Tibial artery (tissue), 4 donors: ENCODE data around the gene YWHAE.

Experiments used
- DNase-seq, 2 donors: peaks; one replicate each; pipeline ENCODE4 v3.0.0-alpha.2; 2019
- H3K27ac ChIP-seq, 2 donors: fragments of 200-600 bp; sonication (generic) in 1 of 2; 1 replicate in 1 of 2; 2 replicates in 1 of 2; pipeline ENCODE4 v1.5.1; 2018 to 2019; ENCODE audit warnings: mild to moderate bottlenecking in 1 of 2
- H3K27me3 ChIP-seq, 2 donors: fragments of 200-600 bp; sonication (generic) in 1 of 2; one replicate each; pipeline versions ENCODE4 v1.5.1 to v1.6.0; 2016 to 2019
- H3K36me3 ChIP-seq, 3 donors: fragments of 200-600 bp; sonication (generic) in 2 of 3; one replicate each; pipeline ENCODE4 v1.5.1; 2016 to 2019; ENCODE audit warnings: mild to moderate bottlenecking in 2 of 3
- H3K4me1 ChIP-seq, 4 donors: fragments of 200-600 bp; sonication (generic) in 2 of 4; 1 replicate in 3 of 4; 2 replicates in 1 of 4; pipeline ENCODE4 v1.5.1; 2016 to 2019
- H3K4me3 ChIP-seq, 2 donors: fragments of 200-600 bp; sonication (generic) in 1 of 2; 1 replicate in 1 of 2; 2 replicates in 1 of 2; pipeline ENCODE4 v1.5.1; 2018 to 2019; ENCODE audit warnings: mild to moderate bottlenecking in 2 of 2
- H3K9me3 ChIP-seq, 3 donors: fragments of 200-600 bp; sonication (generic) in 1 of 3; one replicate each; pipeline ENCODE4 v1.5.1; 2016 to 2019
- intact Hi-C: fragments of 100-400 bp; cut with DNase I; formaldehyde crosslinking; loops from one replicate; pipeline ENCODE4 v1.15.0; 2023; ENCODE audit warnings: low total_unique reads
- TF ChIP-seq, protein P1 (sequence below), 2 experiments: fragments of 200-600 bp in 1 of 2; fragments of 450-650 bp in 1 of 2; IDR thresholded peaks; one replicate each; pipeline ENCODE4 v1.5.1; 2017 to 2019; ENCODE audit warnings: antibody characterized with exemption in 2 of 2, mild to moderate bottlenecking in 1 of 2, moderate library complexity in 1 of 2

Gene YWHAE

DNA sequence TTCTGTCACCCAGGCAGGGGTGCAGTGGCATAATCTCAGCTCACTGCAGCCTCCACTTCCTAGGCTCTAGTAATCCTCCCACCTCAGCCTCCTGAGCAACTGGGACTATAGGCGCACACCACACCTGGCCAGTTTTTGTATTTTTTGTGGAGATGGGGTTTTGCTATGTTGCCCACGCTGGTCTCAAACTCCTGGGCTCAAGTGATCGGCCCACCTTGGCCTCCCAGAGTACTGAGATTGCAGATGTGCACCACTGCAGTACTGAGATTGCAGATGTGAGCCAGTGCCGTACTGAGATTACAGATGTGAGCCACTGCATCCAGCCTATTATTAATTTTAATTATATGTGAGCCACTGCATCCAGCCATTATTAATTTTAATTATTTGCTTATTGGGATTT, 42.2 kb upstream of the YWHAE start:
- TF ChIP-seq, protein P1, sequence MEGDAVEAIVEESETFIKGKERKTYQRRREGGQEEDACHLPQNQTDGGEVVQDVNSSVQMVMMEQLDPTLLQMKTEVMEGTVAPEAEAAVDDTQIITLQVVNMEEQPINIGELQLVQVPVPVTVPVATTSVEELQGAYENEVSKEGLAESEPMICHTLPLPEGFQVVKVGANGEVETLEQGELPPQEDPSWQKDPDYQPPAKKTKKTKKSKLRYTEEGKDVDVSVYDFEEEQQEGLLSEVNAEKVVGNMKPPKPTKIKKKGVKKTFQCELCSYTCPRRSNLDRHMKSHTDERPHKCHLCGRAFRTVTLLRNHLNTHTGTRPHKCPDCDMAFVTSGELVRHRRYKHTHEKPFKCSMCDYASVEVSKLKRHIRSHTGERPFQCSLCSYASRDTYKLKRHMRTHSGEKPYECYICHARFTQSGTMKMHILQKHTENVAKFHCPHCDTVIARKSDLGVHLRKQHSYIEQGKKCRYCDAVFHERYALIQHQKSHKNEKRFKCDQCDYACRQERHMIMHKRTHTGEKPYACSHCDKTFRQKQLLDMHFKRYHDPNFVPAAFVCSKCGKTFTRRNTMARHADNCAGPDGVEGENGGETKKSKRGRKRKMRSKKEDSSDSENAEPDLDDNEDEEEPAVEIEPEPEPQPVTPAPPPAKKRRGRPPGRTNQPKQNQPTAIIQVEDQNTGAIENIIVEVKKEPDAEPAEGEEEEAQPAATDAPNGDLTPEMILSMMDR (IDR thresholded peaks at IDR 0.05), result no peak
- no peaks in the 10 kb centered on the region for H3K9me3 ChIP-seq
- no peak overlapping the region for H3K4me3 ChIP-seq
- H3K27me3 ChIP-seq, result no peaks in the 10 kb centered on the region
- no peak for DNase-seq
- no peak overlapping the region for H3K27ac ChIP-seq
- peaks cover 0 to 6% (median 2%) of the 10 kb centered on the region in 3 donors for H3K36me3 ChIP-seq
- intact Hi-C loops, result loop anchor here (10.0 kb wide), 1 partner anchor 77 kb away; no protein-coding TSS in a partner anchor
- peaks cover 0 to 42% (median 16%) of the 10 kb centered on the region in 4 donors for H3K4me1 ChIP-seq

DNA sequence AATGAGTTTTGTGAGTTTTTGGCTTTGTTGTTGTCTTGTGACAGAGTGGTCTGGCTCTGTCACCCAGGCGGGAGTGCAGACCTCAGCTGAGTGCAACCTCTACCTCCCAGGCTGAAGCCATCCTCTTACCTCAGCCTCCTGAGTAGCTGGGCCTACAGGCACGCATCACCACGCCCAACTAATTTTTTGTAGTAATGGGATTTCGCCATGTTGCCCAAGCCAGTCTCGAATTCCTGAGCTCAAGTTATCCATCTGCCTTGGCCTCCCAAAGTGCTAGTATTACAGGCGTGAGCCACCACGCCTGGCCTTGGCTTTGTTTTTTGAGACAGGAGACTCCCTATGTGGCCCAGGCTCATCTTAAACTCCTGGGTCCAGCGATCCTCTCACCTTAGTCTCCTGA, 40.9 kb upstream of the YWHAE start:
- H3K27me3 ChIP-seq, result no peaks in the 10 kb centered on the region
- no peak overlapping the region for H3K4me3 ChIP-seq
- peaks cover 0 to 34% (median 11%) of the 10 kb centered on the region in 4 donors for H3K4me1 ChIP-seq
- no peak for DNase-seq
- intact Hi-C loops, result loop anchor here (10.0 kb wide), 1 partner anchor 76 kb away; no protein-coding TSS in a partner anchor
- H3K9me3 ChIP-seq, result no peaks in the 10 kb centered on the region
- TF ChIP-seq, protein P1 (IDR thresholded peaks at IDR 0.05), result no peak
- no peak overlapping the region for H3K27ac ChIP-seq
- peaks cover 8 to 16% (median 14%) of the 10 kb centered on the region in 3 donors for H3K36me3 ChIP-seq

DNA sequence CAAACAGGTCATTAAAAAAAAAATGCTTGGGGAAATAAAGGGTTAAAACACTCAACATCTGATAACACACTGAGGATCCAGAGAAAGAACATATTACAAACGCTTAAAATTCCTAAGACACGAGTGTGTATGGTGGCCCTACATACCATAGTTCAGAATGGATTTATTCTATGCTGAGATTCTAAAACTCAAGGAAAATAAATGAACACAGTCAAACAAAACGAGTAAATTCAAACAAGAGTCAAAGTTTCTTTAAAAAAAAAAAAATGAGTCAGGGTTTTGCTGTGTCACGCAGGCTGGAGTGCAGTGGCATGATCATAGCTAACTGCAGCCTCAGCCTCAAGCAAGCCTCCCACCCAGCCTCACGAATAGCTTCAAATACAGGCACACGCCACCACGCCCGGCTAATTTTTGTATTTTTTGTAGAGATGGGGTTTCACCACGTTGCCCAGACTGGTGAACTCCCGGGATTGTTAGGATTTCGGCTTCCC, 38.6 kb upstream of the YWHAE start:
- H3K27me3 ChIP-seq, result no peaks in the 10 kb centered on the region
- H3K4me1 ChIP-seq, result peaks cover 0 to 15% (median 7%) of the 10 kb centered on the region in 4 donors
- DNase-seq, result no peak
- intact Hi-C loops, result no loop called here
- TF ChIP-seq, protein P1 (IDR thresholded peaks at IDR 0.05), result no peak
- peak overlapping the region; percentile 8 to 18 for H3K27ac ChIP-seq
- H3K9me3 ChIP-seq, result no peaks in the 10 kb centered on the region
- H3K36me3 ChIP-seq, result peaks cover 21 to 34% (median 26%) of the 10 kb centered on the region in 3 donors
- no peak overlapping the region for H3K4me3 ChIP-seq

DNA sequence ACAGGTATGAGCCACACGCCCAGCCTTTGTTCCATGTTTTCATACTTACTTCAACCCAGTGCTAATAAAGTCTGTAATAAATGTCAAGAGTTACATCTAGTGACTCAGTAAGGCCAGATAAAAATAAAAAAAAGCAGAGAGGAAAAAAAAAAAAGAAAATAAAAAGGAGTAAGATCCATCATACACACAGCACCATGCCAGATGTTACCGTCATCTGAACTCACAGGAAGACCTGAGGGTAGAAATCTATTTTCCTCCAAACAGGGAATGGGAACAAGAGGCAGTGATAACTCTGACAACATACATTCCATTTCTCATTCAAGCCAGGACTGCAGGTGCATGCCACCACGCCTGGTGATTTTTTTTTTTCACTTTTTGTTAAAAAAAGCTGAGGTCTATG, 35.3 kb upstream of the YWHAE start:
- H3K27me3 ChIP-seq, result no peaks in the 10 kb centered on the region
- H3K4me1 ChIP-seq, result peaks cover 0 to 30% (median 11%) of the 10 kb centered on the region in 4 donors
- H3K4me3 ChIP-seq, result no peak overlapping the region
- DNase-seq, result no peak
- no peaks in the 10 kb centered on the region for H3K9me3 ChIP-seq
- no peak overlapping the region for H3K27ac ChIP-seq
- H3K36me3 ChIP-seq, result peaks cover 21 to 40% (median 32%) of the 10 kb centered on the region in 3 donors
- TF ChIP-seq, protein P1 (IDR thresholded peaks at IDR 0.05), result no peak
- intact Hi-C loops, result no loop called here

DNA sequence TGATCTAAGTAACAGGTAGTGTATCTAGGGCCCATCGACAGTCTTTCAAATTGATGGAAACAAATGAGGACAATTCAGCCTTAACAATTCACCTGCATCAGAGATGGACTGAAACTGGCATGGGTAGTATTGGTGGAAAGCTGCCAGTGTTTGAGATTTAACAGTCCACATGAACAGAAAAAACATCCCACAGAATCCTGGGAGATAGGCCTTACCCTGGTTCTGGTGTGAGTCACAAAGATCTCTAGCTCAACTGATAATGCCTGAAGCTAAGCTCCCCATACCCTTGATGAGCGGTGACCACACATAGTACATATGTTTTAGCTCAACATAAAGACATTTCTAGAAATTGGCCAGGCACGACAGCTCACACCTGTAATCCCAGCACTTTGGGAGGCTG, 34.1 kb upstream of the YWHAE start:
- Histone ChIP-seq H3K27me3 (no peaks in the 10 kb centered on the region), H3K4me1 (peaks cover 0 to 30% (median 10%) of the 10 kb centered on the region in 4 donors), H3K9me3 (no peaks in the 10 kb centered on the region), H3K4me3 (no peak overlapping the region), H3K36me3 (peaks cover 23 to 49% (median 37%) of the 10 kb centered on the region in 3 donors), H3K27ac (no peak overlapping the region)
- TF ChIP-seq, protein P1 (IDR thresholded peaks at IDR 0.05), result no peak
- intact Hi-C loops, result no loop called here
- DNase-seq, result no peak
